Endometrial microvascular endothelial cells (primary cell): ENCODE measurements around the gene PTTG2. TPM values are rescaled to one million over a fixed set of nuclear protein-coding genes. Genes with fewer than 3 reads are reported as not detected.

ENCODE experiments used
- in situ Hi-C: cut with HindIII; loops from 2 replicates; pipeline ENCODE4 v1.10.0; 2017; ENCODE audit warnings: low sequenced_read_pairs, low pct_unique_long_range_greater_than_20kb; ENCODE audit errors: inconsistent ontology term
- total RNA-seq: library from RNA; depleted of rRNA; stranded (reverse); fragments of >200 nt; gene quantifications from one replicate; pipeline ENCODE4 v1.2.3, GENCODE V29; 2015; ENCODE audit errors: inconsistent ontology term

Gene PTTG2
- total RNA-seq, 1 donor from 2014 or later: not detected

DNA sequence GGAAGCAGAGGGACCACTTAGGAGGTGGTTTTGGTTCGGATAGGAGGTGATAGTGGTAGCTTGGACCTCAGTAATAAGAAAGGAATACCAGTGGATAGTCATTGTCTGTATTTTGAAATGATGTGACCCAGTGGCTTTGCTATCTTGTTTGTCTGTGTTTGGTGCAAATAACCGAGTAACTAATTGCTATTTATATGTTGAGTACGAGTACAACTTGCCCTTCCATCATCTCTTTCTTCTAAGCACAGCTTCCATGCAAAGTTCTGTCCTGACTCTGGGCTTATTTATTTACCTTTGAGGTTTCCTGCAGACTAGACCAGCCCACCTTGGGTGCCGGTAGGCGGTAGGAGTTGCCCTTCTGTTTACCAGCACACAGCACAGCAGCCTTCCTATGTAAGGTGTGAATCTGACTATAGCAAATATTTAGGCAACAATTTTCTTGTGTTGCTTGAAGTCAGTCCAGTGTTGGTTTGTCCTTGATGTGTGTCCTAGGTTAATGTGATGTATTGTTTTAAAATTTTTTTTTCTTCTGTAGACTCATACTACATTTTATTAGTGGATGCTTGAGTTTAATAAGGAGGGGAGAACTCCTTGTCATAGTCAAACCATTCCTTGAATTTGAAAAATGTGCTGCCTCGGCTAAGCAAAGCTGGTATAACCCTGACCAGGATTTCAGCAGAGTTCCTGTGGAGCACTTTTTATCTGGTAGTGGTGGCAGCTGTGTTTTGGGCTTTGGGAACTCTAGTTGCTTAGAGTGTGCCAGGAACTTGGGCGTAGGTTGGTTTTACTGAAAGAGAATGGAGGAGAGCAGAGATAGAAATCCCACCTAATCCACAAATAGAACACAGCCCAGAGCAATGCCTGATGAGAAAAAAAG is 21.9 kb downstream of the PTTG2 start:
- in situ Hi-C loops: no loop called here

GRCh38 chr4:37982736-37983135 is 22.5 kb downstream of the PTTG2 start:
- in situ Hi-C loops: no loop called here

DNA sequence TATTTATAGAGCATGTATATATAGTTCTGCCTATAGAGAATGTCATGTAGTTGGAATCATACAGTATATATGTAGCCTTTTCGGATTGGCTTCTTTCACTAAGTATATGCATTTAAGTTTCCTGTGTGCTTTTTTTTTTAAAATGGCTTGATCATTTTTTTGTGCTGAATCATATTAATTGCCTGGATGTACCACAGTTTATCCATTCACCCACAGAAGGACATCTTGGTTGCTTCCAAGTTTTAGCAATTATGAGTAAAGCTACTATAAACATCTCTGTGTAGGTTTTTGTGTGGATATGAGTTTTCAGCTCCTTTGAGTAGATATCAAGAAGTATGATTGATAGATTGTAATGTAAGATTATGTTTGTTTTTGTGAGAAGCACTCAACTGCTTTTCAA is 23.8 kb downstream of the PTTG2 start:
- in situ Hi-C loops: no loop called here

GRCh38 chr4:37985730-37986275 is 25.6 kb downstream of the PTTG2 start:
- in situ Hi-C loops: no loop called here

GRCh38 chr4:37988670-37989069 is 28.5 kb downstream of the PTTG2 start:
- in situ Hi-C loops: no loop called here

GRCh38 chr4:37989398-37990260 is 29.4 kb downstream of the PTTG2 start:
- in situ Hi-C loops: no loop called here

GRCh38 chr4:37990731-37991245 is 30.6 kb downstream of the PTTG2 start:
- in situ Hi-C loops: no loop called here

DNA sequence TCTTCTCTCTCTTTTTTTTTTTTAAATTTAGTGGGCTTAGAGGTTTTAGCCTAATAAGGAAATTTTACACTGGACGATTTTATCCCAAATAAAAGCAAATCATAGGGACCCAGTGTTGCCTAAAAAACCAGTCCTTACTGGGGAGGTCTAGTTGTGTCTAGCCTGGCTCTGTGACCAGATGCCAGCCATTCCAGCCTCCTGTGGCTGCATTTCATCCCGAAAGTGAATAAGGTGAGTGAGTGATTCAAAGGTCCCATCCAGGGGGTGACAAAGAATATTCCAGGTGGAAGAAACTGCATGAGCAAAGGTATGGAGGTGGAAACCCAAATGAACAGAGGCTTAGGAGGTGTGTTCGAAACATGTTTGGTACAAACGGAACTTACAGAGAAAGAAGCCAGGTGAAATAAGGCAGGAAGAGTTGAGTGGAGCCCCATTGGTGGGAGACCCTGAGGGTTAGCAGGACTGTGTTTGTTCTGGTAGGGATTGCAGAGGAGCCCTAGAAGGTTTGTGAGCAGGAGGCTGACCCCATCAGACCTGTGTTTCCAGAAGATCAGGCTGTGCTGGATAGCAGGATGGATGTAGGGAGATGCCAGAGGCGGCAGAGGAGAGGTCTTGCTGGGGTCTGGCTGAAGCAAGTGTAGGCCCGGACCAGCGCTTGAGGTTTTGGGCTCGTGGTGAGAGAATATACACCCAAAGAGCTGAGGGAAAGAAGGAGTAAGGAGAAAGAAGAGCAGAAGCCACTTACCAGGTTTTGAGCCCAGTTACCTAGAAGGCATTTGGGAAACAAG is 31.6 kb downstream of the PTTG2 start:
- in situ Hi-C loops: no loop called here

DNA sequence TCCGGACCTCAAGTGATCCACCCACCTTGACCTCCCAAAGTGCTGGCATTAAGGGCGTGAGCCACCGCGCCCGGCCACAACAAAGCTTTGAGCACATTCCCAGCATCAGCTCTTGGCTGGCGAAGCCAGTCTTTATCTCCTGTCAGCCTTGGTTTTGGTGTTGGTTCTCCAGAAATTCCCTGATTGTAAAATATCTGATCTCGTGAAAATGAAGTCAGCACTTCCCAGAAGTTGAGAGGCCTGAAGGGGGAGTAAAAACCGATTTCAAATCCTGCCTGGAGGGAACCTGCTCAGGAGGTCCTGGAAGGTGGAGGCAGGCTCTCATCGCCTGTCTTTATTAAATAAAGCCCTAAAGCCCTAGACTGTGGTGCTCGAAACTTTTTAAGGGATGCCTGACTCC is 33.6 kb downstream of the PTTG2 start:
- in situ Hi-C loops: no loop called here

GRCh38 chr4:37994569-37994968 is 34.4 kb downstream of the PTTG2 start:
- in situ Hi-C loops: no loop called here

DNA sequence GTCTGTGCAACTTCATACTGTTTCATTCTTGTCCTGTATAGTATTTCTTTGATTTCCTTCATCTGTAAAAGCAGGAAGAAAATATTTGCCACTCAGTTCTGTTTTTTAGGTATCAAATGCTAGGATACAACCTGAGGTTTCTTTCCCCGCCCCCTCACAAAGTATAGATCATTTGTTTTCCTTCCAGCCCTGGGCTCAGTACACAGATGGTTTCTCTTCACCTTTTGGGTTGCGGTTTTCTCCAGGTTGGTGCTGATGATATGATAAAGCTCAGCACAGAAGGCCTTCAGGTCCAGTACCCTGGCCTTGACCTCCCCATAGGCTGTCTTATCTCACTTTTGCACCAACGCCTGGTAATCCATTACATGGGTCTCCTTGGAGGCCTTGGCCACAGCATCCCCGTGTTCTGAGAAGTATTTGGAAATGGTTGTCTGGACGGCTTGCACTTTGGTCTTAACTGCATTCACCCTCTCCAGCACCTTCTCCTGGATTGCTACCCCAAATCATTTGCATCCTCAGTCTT is 35.2 kb downstream of the PTTG2 start:
- in situ Hi-C loops: no loop called here

DNA sequence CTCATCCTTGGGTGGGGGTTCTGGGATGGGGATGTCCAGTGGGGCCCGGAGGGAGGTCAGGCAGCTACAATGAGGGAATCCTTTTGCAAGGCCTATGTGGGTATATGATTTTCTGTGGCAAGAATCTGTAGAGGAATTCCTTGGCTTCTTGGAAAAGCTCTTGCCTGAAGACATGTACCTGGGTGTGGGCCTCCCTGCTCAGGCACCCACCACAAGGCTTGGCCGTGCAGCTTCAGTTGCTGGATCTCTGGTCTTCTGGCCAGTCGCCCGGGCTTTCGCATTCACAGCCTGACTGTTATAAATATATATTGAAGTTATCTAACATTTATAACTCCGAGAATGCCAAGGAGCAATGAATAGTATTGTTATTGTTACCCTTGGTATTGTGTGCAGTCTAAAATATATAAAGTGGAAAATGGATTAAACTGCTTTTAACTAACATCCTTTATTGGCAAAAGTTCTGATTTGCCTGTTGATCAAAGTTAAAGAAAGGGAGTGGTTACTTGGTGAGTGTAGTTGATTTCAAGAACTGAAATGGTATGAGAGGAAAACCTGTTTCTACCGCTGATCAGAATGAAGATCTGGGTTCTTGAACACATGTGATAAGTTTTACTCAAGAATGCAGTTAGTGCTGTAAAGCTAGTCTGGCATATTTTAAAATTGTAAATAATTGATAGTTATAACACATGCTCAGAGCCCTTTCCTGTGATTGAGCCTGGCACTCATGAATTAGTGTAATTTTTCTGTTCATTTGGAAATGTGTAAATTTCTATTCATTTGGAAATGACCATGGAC is 36.0 kb downstream of the PTTG2 start:
- in situ Hi-C loops: no loop called here

GRCh38 chr4:37998226-37998625 is 38.0 kb downstream of the PTTG2 start:
- in situ Hi-C loops: no loop called here

- in situ Hi-C loops: no loop called here
These were observed 39.0 kb downstream of the PTTG2 start for GRCh38 chr4:37999000-37999716.

GRCh38 chr4:37999965-38000364 is 39.8 kb downstream of the PTTG2 start:
- in situ Hi-C loops: no loop called here

DNA sequence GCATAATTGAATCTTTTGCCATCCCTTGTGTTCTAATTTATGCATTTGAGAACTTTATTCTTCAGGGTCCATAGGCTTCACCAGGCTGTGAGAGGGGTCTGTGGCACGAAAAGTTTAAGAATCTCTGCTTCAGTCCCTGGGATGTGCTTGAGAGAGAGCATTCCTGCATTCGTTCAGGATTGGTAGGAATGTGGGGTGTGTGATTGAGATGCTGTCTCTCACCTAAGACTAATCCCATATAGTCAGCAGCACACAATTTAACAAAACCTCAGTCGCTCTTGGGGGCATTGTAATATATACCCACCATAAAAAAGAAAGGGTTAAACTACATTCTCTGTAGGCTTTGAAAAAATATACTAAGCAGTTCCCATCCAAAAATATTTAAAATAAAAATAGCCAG is 41.7 kb downstream of the PTTG2 start:
- in situ Hi-C loops: no loop called here

DNA sequence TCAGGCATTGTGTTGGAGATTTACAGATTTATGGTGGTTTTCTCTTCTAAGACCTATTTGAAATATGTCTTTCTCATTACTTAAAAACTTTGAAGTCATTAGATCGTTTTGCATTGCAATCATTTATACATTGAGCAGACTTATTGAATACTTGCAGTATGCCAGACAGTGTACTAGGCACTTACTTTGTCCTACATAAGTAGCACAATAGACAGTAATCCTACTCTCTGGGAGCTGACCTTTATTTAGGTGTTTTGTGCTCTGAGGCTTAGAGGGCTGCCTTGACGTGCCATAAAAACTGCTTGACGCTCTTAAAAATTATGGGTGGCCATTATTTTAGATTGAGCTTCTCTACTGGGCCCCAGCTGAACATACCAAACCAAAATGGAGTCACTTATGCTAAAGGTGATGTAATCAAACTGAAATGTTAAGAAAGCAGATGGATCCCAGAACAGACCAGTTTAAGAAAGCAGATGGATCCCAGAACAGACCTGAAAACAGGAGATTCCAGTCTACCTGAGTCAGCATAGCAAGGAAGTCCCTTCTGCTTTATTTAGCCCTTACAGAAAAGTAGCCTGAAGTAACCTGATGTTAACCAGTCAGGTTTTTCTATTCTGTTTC is 42.4 kb downstream of the PTTG2 start:
- in situ Hi-C loops: no loop called here
